Upper lobe of left lung (tissue), 4 donors: Measurements from ENCODE around the gene MEG3.

Experiments
- CTCF ChIP-seq, 6 experiments: fragments of 450-650 bp in 4 of 6; fragments of 200-600 bp in 2 of 6; sonication (generic) in 2 of 6; IDR thresholded peaks; one replicate each; pipeline ENCODE4 v1.5.1; 2016 to 2019; ENCODE audit warnings: antibody characterized with exemption in 6 of 6
- POLR2A ChIP-seq, 4 donors: fragments of 450-650 bp; IDR thresholded peaks; one replicate each; pipeline ENCODE4 v1.5.1; 2016 to 2017; ENCODE audit warnings: antibody characterized with exemption in 4 of 4, mild to moderate bottlenecking in 2 of 4
- POLR2AphosphoS5 ChIP-seq, 2 donors: sonication (generic); formaldehyde crosslinking; IDR thresholded peaks; one replicate each; pipeline ENCODE4 v1.5.1; 2017; ENCODE audit warnings: antibody characterized with exemption in 2 of 2

GRCh38 chr14:100789460-100790417, 36.2 kb upstream of the MEG3 start:
- no peak for TF ChIP-seq POLR2A (IDR thresholded peaks at IDR 0.05)
- no peak for TF ChIP-seq CTCF (IDR thresholded peaks at IDR 0.05)
- no peak for TF ChIP-seq POLR2AphosphoS5 (IDR thresholded peaks at IDR 0.05)
